HCT116 (cell line): ENCODE data around the gene IDUA. TPM values are rescaled to one million over a fixed set of nuclear protein-coding genes. Genes with fewer than 3 reads are reported as not detected.

Source experiments
- ATAC-seq: fragments of 200-7000 bp; cut with Tn5 transposase; 2 replicates; pipeline ENCODE4 v1.9.1; 2020; ENCODE audit warnings: mild to moderate bottlenecking, moderate library complexity
- BruUV-seq: library from RNA; stranded (reverse); fragments of 400-500 nt; replicated peaks from 2 replicates; lab custom pipeline; 2021; lab: Mats Ljungman, UMichigan
- CTCF ChIA-PET: fragments of 300-600 bp; sonication (Branson Sonifier 250); formaldehyde crosslinking; loops from one replicate; lab custom pipeline; 2021; ENCODE audit warnings: antibody characterized with exemption; lab: Charles Lee
- POLR2A ChIA-PET: fragments of 300-600, 350-600 bp; sonication (Branson Sonifier 250); formaldehyde crosslinking; loops from one replicate; lab custom pipeline; 2021; ENCODE audit warnings: antibody characterized with exemption; lab: Charles Lee
- RAD21 ChIA-PET, 2 experiments: fragments of 300-600 bp; sonication (Branson Sonifier 250); formaldehyde crosslinking; loops; one replicate each; lab custom pipeline; 2023; ENCODE audit warnings: low total read pairs in 2 of 2; ENCODE audit not compliant: uncharacterized antibody in 2 of 2, unreplicated experiment in 2 of 2, low non-redundant PET in 1 of 2; lab: Charles Lee
- DNase-seq: peaks from one replicate; pipeline ENCODE4 v3.0.0-alpha.2; 2010; ENCODE audit warnings: low read depth, low spot score
- H2AFZ ChIP-seq: fragments of 200-600 bp; shearing (Covaris generic), sonication (generic); 2 replicates; pipeline ENCODE4 v1.6.1; 2017; ENCODE audit warnings: low read depth, mixed run types, mixed read lengths, antibody characterized with exemption, low read length; ENCODE audit not compliant: poor library complexity, severe bottlenecking
- H3K27ac ChIP-seq: 2 replicates; pipeline ENCODE4 v1.5.1; 2012; ENCODE audit warnings: low read depth, low read length
- H3K27me3 ChIP-seq: fragments of 200-600 bp; sonication (generic); 2 replicates; pipeline ENCODE4 v1.6.1; 2016; ENCODE audit warnings: mixed run types, low read length, mixed read lengths; ENCODE audit not compliant: insufficient read depth
- H3K36me3 ChIP-seq, 2 experiments: fragments of 200-500 bp in 1 of 2; fragments of 200-600 bp in 1 of 2; sonication (Bioruptor generic) in 1 of 2; sonication (generic) in 1 of 2; 2 replicates each; pipeline versions ENCODE4 v1.5.1 to v1.6.1; 2014 to 2016; ENCODE audit warnings: low read length in 2 of 2, inconsistent platforms in 1 of 2, mixed read lengths in 1 of 2, mixed run types in 1 of 2; ENCODE audit not compliant: insufficient read depth in 2 of 2, control insufficient read depth in 1 of 2
- H3K4me1 ChIP-seq, 2 experiments: fragments of 200-600 bp in 1 of 2; sonication (generic) in 1 of 2; 2 replicates each; pipeline versions ENCODE4 v1.5.1 to v1.6.1; 2012 to 2017; ENCODE audit warnings: low read length in 2 of 2, inconsistent platforms in 1 of 2, mild to moderate bottlenecking in 1 of 2, mixed read lengths in 1 of 2, mixed run types in 1 of 2, moderate library complexity in 1 of 2; ENCODE audit not compliant: insufficient read depth in 2 of 2, control insufficient read depth in 1 of 2
- H3K4me2 ChIP-seq: fragments of 200-600 bp; sonication (generic); 2 replicates; pipeline ENCODE4 v1.6.1; 2017; ENCODE audit warnings: mixed run types, low read length, mixed read lengths
- H3K4me3 ChIP-seq, 2 experiments: fragments of 200-600 bp in 1 of 2; sonication (generic) in 1 of 2; replicated peaks in 1 of 2; 2 replicates each; pipeline ENCODE4 v1.5.1; 2011 to 2016; ENCODE audit warnings: low read length in 2 of 2, control low read depth in 1 of 2, low read depth in 1 of 2, mild to moderate bottlenecking in 1 of 2, mixed read lengths in 1 of 2, mixed run types in 1 of 2
- H3K79me2 ChIP-seq: fragments of 200-600 bp; sonication (generic); 2 replicates; pipeline ENCODE4 v1.6.1; 2017; ENCODE audit warnings: mild to moderate bottlenecking, mixed run types, low read length, moderate library complexity, mixed read lengths; ENCODE audit not compliant: insufficient read depth
- H3K9ac ChIP-seq: fragments of 200-600 bp; sonication (generic); 2 replicates; pipeline ENCODE4 v1.6.1; 2016; ENCODE audit warnings: low read length, mixed read lengths
- H3K9me2 ChIP-seq: fragments of 200-600 bp; sonication (generic), shearing (Covaris generic); 2 replicates; pipeline ENCODE4 v1.6.1; 2017; ENCODE audit warnings: mixed run types, mild to moderate bottlenecking, moderate library complexity; ENCODE audit not compliant: insufficient read depth
- H3K9me3 ChIP-seq, 2 experiments: fragments of 200-500 bp in 1 of 2; fragments of 200-600 bp in 1 of 2; sonication (Bioruptor generic) in 1 of 2; sonication (generic) in 1 of 2; 2 replicates each; pipeline ENCODE4 v1.6.1; 2014 to 2017; ENCODE audit warnings: low read length in 2 of 2, mixed read lengths in 2 of 2, inconsistent platforms in 1 of 2, low read depth in 1 of 2, mild to moderate bottlenecking in 1 of 2, mixed run types in 1 of 2, moderate library complexity in 1 of 2; ENCODE audit not compliant: control insufficient read depth in 1 of 2, insufficient read depth in 1 of 2
- H4K20me1 ChIP-seq: fragments of 200-600 bp; sonication (generic), shearing (Covaris generic); 2 replicates; pipeline ENCODE4 v1.6.1; 2017; ENCODE audit warnings: mixed run types, mild to moderate bottlenecking, moderate library complexity; ENCODE audit not compliant: insufficient read depth
- ATF3 ChIP-seq: IDR thresholded peaks from 2 replicates; pipeline ENCODE4 v1.6.1; 2012
- CTCF ChIP-seq, 3 experiments: fragments of 200-600 bp in 1 of 3; sonication (generic) in 1 of 3; IDR thresholded peaks in 2 of 3; conservative IDR thresholded peaks in 1 of 3; 2 replicates each; pipeline ENCODE4 v1.5.1; 2012 to 2017; ENCODE audit warnings: low read depth in 2 of 3, low read length in 2 of 3, antibody characterized with exemption in 1 of 3, borderline replicate concordance in 1 of 3, control low read depth in 1 of 3, mild to moderate bottlenecking in 1 of 3, mixed read lengths in 1 of 3, mixed run types in 1 of 3, moderate library complexity in 1 of 3; ENCODE audit not compliant: insufficient read depth in 1 of 3
- FOSL1 ChIP-seq: IDR thresholded peaks from 2 replicates; pipeline ENCODE4 v1.6.1; 2012; ENCODE audit warnings: low read depth
- POLR2AphosphoS5 ChIP-seq: IDR thresholded peaks from 2 replicates; pipeline ENCODE4 v1.6.1; 2011; ENCODE audit warnings: mild to moderate bottlenecking, low read depth, low read length, moderate library complexity
- TCF7L2 ChIP-seq: IDR thresholded peaks from 2 replicates; pipeline ENCODE4 v1.7.0; 2011; ENCODE audit warnings: borderline replicate concordance, inconsistent platforms; ENCODE audit not compliant: insufficient read depth, insufficient read length; ENCODE audit errors: extremely low read depth
- YY1 ChIP-seq: IDR thresholded peaks from 2 replicates; pipeline ENCODE4 v1.6.1; 2011; ENCODE audit warnings: low read length, low read depth, moderate library complexity, mild to moderate bottlenecking; ENCODE audit not compliant: insufficient replicate concordance; ENCODE audit errors: extremely low read depth
- intact Hi-C: fragments of 100-400 bp; cut with micrococcal nuclease; formaldehyde crosslinking; loops from 2 replicates; pipeline ENCODE4 v1.10.0; 2022
- total RNA-seq: library from RNA; stranded (reverse); gene quantifications from one replicate; pipeline ENCODE4 v1.2.1, GENCODE V29; 2021; ENCODE audit not compliant: unreplicated experiment
- TF ChIP-seq, protein P1 (sequence below): IDR thresholded peaks from 2 replicates; pipeline ENCODE4 v1.6.1; 2012; ENCODE audit warnings: low read depth

IDUA gene
- total RNA-seq, 1 experiment from 2014 or later = 28.2 TPM

GRCh38 chr4:1023075-1023640 is 36.3 kb downstream of the IDUA start (continued):
- TF ChIP-seq, protein P1, sequence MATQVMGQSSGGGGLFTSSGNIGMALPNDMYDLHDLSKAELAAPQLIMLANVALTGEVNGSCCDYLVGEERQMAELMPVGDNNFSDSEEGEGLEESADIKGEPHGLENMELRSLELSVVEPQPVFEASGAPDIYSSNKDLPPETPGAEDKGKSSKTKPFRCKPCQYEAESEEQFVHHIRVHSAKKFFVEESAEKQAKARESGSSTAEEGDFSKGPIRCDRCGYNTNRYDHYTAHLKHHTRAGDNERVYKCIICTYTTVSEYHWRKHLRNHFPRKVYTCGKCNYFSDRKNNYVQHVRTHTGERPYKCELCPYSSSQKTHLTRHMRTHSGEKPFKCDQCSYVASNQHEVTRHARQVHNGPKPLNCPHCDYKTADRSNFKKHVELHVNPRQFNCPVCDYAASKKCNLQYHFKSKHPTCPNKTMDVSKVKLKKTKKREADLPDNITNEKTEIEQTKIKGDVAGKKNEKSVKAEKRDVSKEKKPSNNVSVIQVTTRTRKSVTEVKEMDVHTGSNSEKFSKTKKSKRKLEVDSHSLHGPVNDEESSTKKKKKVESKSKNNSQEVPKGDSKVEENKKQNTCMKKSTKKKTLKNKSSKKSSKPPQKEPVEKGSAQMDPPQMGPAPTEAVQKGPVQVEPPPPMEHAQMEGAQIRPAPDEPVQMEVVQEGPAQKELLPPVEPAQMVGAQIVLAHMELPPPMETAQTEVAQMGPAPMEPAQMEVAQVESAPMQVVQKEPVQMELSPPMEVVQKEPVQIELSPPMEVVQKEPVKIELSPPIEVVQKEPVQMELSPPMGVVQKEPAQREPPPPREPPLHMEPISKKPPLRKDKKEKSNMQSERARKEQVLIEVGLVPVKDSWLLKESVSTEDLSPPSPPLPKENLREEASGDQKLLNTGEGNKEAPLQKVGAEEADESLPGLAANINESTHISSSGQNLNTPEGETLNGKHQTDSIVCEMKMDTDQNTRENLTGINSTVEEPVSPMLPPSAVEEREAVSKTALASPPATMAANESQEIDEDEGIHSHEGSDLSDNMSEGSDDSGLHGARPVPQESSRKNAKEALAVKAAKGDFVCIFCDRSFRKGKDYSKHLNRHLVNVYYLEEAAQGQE = no peak
- TF ChIP-seq, all 23 proteins: peak for 0

GRCh38 chr4:1023895-1024740 is 37.3 kb downstream of the IDUA start:
- ATAC-seq = no peak
- no peaks in the 10 kb centered on the region for H4K20me1 ChIP-seq
- peaks cover 0 to 25% of the 10 kb centered on the region in 2 experiments; a peak in 2 of 4 replicates for H3K4me1 ChIP-seq
- H3K79me2 ChIP-seq = no peaks in the 10 kb centered on the region; the same call in 1 of the 2 replicates
- no peaks in the 10 kb centered on the region for H3K9me3 ChIP-seq
- H3K9me2 ChIP-seq = no peaks in the 10 kb centered on the region
- no peak overlapping the region for H2AFZ ChIP-seq
- intact Hi-C loops = no loop called here
- H3K27ac ChIP-seq = no peak overlapping the region
- no peak overlapping the region for H3K4me3 ChIP-seq
- CTCF ChIA-PET = no interaction called here
- DNase-seq = no peak
- no peak overlapping the region for H3K9ac ChIP-seq
- BruUV-seq = no TSS peak
- H3K4me2 ChIP-seq = no peak overlapping the region
- no peak for TF ChIP-seq YY1
- no peak for TF ChIP-seq FOSL1
- no peak for TF ChIP-seq CTCF (IDR thresholded peaks at IDR 0.05 in 2 of 3, conservative IDR thresholded peaks at IDR 0.05 in 1 of 3; ENCODE audit: borderline replicate concordance in 1 of 3, insufficient read depth in 1 of 3, low read depth in 2 of 3, low read length in 2 of 3)
- no peak for TF ChIP-seq POLR2AphosphoS5
- TF ChIP-seq ATF3 = no peak
- TF ChIP-seq TCF7L2 = no peak
- H3K36me3 ChIP-seq = peaks cover 8 to 11% of the 10 kb centered on the region in 2 experiments; a peak in 3 of 4 replicates
- POLR2A ChIA-PET = no interaction called here
- H3K27me3 ChIP-seq = no peaks in the 10 kb centered on the region
- RAD21 ChIA-PET = no interaction called here
